IMR-90 (cell line): ENCODE measurements around the gene PPP1R12B. TPM values are rescaled to one million over a fixed set of nuclear protein-coding genes. Genes with fewer than 3 reads are reported as not detected.
A peak's percentile ranks its signal among the peaks of the same experiment; 100 is the strongest.
"Not testable (repeated sequence)": the region's sequence is repeated elsewhere in the genome, so short reads cannot be mapped to it uniquely, and the experiment has no call there.

Experiments
- ATAC-seq: fragments of 200-7000 bp; cut with Tn5 transposase; 2 replicates; pipeline ENCODE4 v1.9.1; 2020; ENCODE audit warnings: low read depth, mild to moderate bottlenecking, moderate library complexity
- BruUV-seq: library from RNA; stranded (reverse); fragments of 400-500 nt; replicated peaks from 2 replicates; lab custom pipeline; 2021; lab: Mats Ljungman, UMichigan
- CTCF ChIA-PET: fragments of 300-600 bp; formaldehyde crosslinking; extraction: SDS; loops from one replicate; lab custom pipeline; 2021; ENCODE audit warnings: antibody characterized with exemption; lab: Yijun Ruan, JAX
- POLR2A ChIA-PET: fragments of 300-600 bp; sonication (Branson Sonifier 250); formaldehyde crosslinking; loops from one replicate; lab custom pipeline; 2022; ENCODE audit warnings: antibody characterized with exemption; ENCODE audit not compliant: unreplicated experiment; lab: Charles Lee
- DNase-seq: peaks from one replicate; pipeline ENCODE4 v3.0.0; 2013
- H2AFZ ChIP-seq: replicated peaks from 2 replicates; pipeline ENCODE3; 2013; ENCODE audit warnings: low read length, mild to moderate bottlenecking; ENCODE audit not compliant: poor library complexity
- H2AK5ac ChIP-seq: 2 replicates; pipeline ENCODE4 v1.6.1; 2013; ENCODE audit warnings: low read depth, low read length, inconsistent platforms
- H2AK9ac ChIP-seq: replicated peaks from 2 replicates; pipeline ENCODE3; 2013; ENCODE audit warnings: mild to moderate bottlenecking, low read depth, low read length, moderate library complexity; ENCODE audit not compliant: poor library complexity
- H2BK120ac ChIP-seq: 2 replicates; pipeline ENCODE4 v1.6.1; 2013; ENCODE audit warnings: low read depth, low read length, inconsistent platforms
- H2BK15ac ChIP-seq: 3 replicates; pipeline ENCODE4 v1.6.1; 2013; ENCODE audit warnings: low read depth, low read length, inconsistent platforms
- H2BK20ac ChIP-seq: 2 replicates; pipeline ENCODE4 v1.6.1; 2013; ENCODE audit warnings: low read depth, mild to moderate bottlenecking, inconsistent platforms, low read length, moderate library complexity
- H2BK5ac ChIP-seq: 2 replicates; pipeline ENCODE4 v1.6.1; 2013; ENCODE audit warnings: mild to moderate bottlenecking, low read depth, low read length, inconsistent platforms; ENCODE audit not compliant: poor library complexity, severe bottlenecking
- H3K14ac ChIP-seq: replicated peaks from 2 replicates; pipeline ENCODE4 v1.6.1; 2013; ENCODE audit warnings: low read depth, low read length, inconsistent platforms
- H3K18ac ChIP-seq: 2 replicates; pipeline ENCODE4 v1.6.1; 2013; ENCODE audit warnings: low read depth, low read length, control low read depth
- H3K23ac ChIP-seq: 2 replicates; pipeline ENCODE4 v1.6.1; 2013; ENCODE audit warnings: low read depth, low read length, inconsistent platforms
- H3K27ac ChIP-seq: 2 replicates; pipeline ENCODE4 v1.5.1; 2013; ENCODE audit warnings: mild to moderate bottlenecking, control low read depth, low read length; ENCODE audit not compliant: insufficient read depth
- H3K27me3 ChIP-seq: 2 replicates; pipeline ENCODE4 v1.6.1; 2013; ENCODE audit warnings: low read length; ENCODE audit not compliant: control insufficient read depth, insufficient read depth
- H3K36me3 ChIP-seq: 2 replicates; pipeline ENCODE4 v1.6.1; 2013; ENCODE audit warnings: low read length, mixed read lengths; ENCODE audit not compliant: control insufficient read depth, insufficient read depth
- H3K4ac ChIP-seq: 2 replicates; pipeline ENCODE4 v1.6.1; 2013; ENCODE audit warnings: low read depth, low read length, inconsistent platforms
- H3K4me1 ChIP-seq: 2 replicates; pipeline ENCODE4 v1.6.1; 2013; ENCODE audit warnings: low read length, mixed read lengths; ENCODE audit not compliant: control insufficient read depth, insufficient read depth
- H3K4me2 ChIP-seq: 2 replicates; pipeline ENCODE4 v1.6.1; 2013; ENCODE audit warnings: low read depth, mild to moderate bottlenecking, control low read depth, low read length, moderate library complexity
- H3K4me3 ChIP-seq: 2 replicates; pipeline ENCODE4 v1.5.1; 2013; ENCODE audit warnings: low read depth, mild to moderate bottlenecking, control low read depth, low read length, moderate library complexity; ENCODE audit not compliant: insufficient read depth
- H3K56ac ChIP-seq: 2 replicates; pipeline ENCODE4 v1.6.1; 2013; ENCODE audit warnings: low read length, inconsistent platforms; ENCODE audit not compliant: insufficient read depth; ENCODE audit errors: extremely low read depth
- H3K79me1 ChIP-seq, 2 experiments: 2 replicates each; pipeline ENCODE4 v1.6.1; 2013; ENCODE audit warnings: low read length in 2 of 2, inconsistent platforms in 1 of 2, low read depth in 1 of 2
- H3K9ac ChIP-seq: 2 replicates; pipeline ENCODE4 v1.6.1; 2013; ENCODE audit warnings: low read depth, low read length, control low read depth
- H3K9me1 ChIP-seq: 2 replicates; pipeline ENCODE4 v1.6.1; 2013; ENCODE audit warnings: low read length, inconsistent platforms; ENCODE audit not compliant: insufficient read depth
- H3K9me3 ChIP-seq: 2 replicates; pipeline ENCODE4 v1.6.1; 2013; ENCODE audit warnings: low read length; ENCODE audit not compliant: control insufficient read depth, insufficient read depth
- H4K20me1 ChIP-seq: 2 replicates; pipeline ENCODE4 v1.6.1; 2013; ENCODE audit warnings: low read length, inconsistent platforms; ENCODE audit not compliant: insufficient read depth
- H4K5ac ChIP-seq: 2 replicates; pipeline ENCODE4 v1.6.1; 2013; ENCODE audit warnings: mild to moderate bottlenecking, low read depth, low read length, control low read depth
- H4K8ac ChIP-seq, 2 experiments: 2 replicates each; pipeline ENCODE4 v1.6.1; 2013; ENCODE audit warnings: low read depth in 2 of 2, low read length in 2 of 2, control low read depth in 1 of 2, inconsistent platforms in 1 of 2
- H4K91ac ChIP-seq: 2 replicates; pipeline ENCODE4 v1.6.1; 2013; ENCODE audit warnings: low read depth, low read length, inconsistent platforms; ENCODE audit not compliant: insufficient read depth
- MXI1 ChIP-seq: IDR thresholded peaks from 2 replicates; pipeline ENCODE4 v1.6.1; 2012; ENCODE audit warnings: low read depth, mild to moderate bottlenecking, low read length, moderate library complexity, borderline replicate concordance
- WGBS, 2 experiments: methylation state at CpG; one replicate each; pipeline versions ENCODE4 v1.1.5 to v1.1.7; 2013; ENCODE audit warnings: missing lambda C conversion rate in 2 of 2; ENCODE audit not compliant: insufficient read length in 1 of 2; ENCODE audit errors: extremely low coverage in 2 of 2; 5-methylcytosine and 5-hydroxymethylcytosine counted together
- dilution Hi-C: fragments of 300-500 bp; cut with HindIII; formaldehyde crosslinking; loops from one replicate; pipeline ENCODE4 v1.14.3; 2018; ENCODE audit warnings: low sequenced_read_pairs; ENCODE audit not compliant: unreplicated experiment
- in situ Hi-C: fragments of 300-500 bp; cut with MboI; formaldehyde crosslinking; loops from 3 replicates; pipeline ENCODE4 v1.14.3; 2019; ENCODE audit warnings: low sequenced_read_pairs, inconsistent platforms, mixed read lengths
- intact Hi-C: fragments of 100-400 bp; cut with micrococcal nuclease; formaldehyde crosslinking; loops from 2 replicates; pipeline ENCODE4 v1.10.0; 2022
- polyA plus RNA-seq, 3 experiments: library from polyadenylated mRNA; depleted of rRNA; stranded (reverse); fragments of >200 nt; gene quantifications; 2 replicates each; pipeline ENCODE4 v1.2.3, GENCODE V29; 2012; ENCODE audit warnings: low replicate concordance in 1 of 3
- total RNA-seq: library from RNA; depleted of rRNA; stranded (reverse); fragments of >200 nt; gene quantifications from 2 replicates; pipeline ENCODE4 v1.2.3, GENCODE V29; 2012

Gene PPP1R12B
- total and polyA plus RNA-seq, 2 of the 4 experiments (the other 2 are of a cell fraction): 8.5 to 12.0 TPM

DNA sequence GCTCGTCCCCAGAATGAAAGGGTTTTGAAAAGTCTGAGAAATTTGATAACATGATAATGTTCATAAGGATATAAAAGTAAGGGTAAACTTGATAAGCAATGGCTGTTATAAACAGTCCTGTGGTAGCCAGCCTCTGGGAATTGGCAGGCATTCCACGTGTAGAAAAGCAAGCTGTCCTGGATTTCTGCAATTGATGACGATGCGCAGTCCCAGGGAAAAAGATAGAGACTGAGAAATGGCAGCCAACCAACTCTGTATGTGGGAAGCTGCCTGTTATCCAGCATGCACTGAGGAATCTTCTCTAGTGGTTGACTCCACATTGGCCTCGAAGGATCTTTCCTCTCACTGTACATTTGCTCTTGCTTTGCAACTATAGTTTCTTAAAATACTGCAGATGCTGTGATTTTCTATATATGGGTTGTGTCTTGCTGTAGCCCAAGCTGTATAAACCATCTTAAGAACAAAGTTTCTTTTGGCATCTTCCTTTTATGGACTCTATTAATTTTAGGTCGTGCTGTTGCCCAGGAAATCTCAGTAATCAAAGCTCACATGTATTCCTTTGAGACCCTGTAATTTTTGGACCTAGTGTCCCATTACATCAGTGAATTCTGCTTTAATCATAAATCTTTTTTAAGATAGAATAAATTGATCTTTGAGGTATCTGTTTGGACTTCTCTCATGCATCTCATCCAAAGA, 157.5 kb downstream of the PPP1R12B start:
- H2AK9ac ChIP-seq, H3K4me1 ChIP-seq, H2AFZ ChIP-seq, H3K9me3 ChIP-seq, BruUV-seq, dilution Hi-C loops, H4K20me1 ChIP-seq, H3K4me2 ChIP-seq, in situ Hi-C loops, H3K9ac ChIP-seq, H3K36me3 ChIP-seq, H3K4me3 ChIP-seq, H3K79me1 ChIP-seq, H3K9me1 ChIP-seq, H3K27me3 ChIP-seq: not testable (repeated sequence)
- H4K8ac ChIP-seq: peak overlapping the region; percentile 61 to 96
- ChIA-PET CTCF (interaction anchor here (0.7 to 1.4 kb wide), 3 partner anchors 65 to 214 kb away, joined by 4 read pairs; no protein-coding TSS in a partner anchor), POLR2A (interaction anchor here (0.7 kb wide), 2 partner anchors 83 to 302 kb away, joined by 3 to 5 read pairs; no protein-coding TSS in a partner anchor)
- peak overlapping the region; percentile 88 for H2BK20ac ChIP-seq
- H2BK5ac ChIP-seq: peak overlapping the region; percentile 68
- H3K14ac ChIP-seq: peak overlapping the region; percentile 58
- peak overlapping the region; percentile 75 for H4K91ac ChIP-seq
- peak overlapping the region; percentile 74 for H3K4ac ChIP-seq
- peak overlapping the region; percentile 24 for H2BK15ac ChIP-seq
- H3K18ac ChIP-seq: peak overlapping the region; percentile 62
- intact Hi-C loops: loop anchor here (1.0 to 5.0 kb wide), 2 partner anchors 81 to 94 kb away; no protein-coding TSS in a partner anchor
- WGBS, 2 experiments: no CpG with 5 or more reads among the region's 6 CpGs
- H4K5ac ChIP-seq: peak overlapping the region; percentile 11
- H2AK5ac ChIP-seq: peak overlapping the region; percentile 26
- peak; percentile 83 for DNase-seq
- peak overlapping the region; percentile 72 for H3K56ac ChIP-seq
- peak; percentile 61 for ATAC-seq
- H3K27ac ChIP-seq: peak overlapping the region; percentile 87
- 0 out of 2 replicates have a peak, but pooled peaks have one; percentile 18 for TF ChIP-seq MXI1
- peak overlapping the region; percentile 71 for H2BK120ac ChIP-seq
- peak overlapping the region; percentile 2 for H3K23ac ChIP-seq

DNA sequence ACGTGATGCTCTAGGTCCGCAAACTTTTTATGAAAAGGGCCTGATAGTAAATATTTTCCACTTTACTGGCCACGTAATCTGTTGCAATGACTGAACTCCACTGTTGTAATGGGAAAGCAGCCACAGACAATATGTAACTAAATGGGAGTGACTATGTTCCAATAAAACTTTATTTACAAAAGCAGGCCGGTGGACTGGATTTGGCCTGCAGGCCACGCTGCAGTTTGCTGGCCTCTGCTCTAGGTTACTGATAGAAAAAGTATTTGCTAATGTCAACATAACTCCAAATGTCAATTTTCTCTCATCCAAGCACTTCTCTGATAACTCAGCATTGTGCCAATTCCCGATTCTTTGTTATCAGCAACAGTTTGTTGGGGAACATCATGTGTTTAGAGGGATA, 160.4 kb downstream of the PPP1R12B start:
- H3K18ac ChIP-seq, in situ Hi-C loops: not testable (repeated sequence)

More for the DNA sequence above, 160.4 kb downstream of the PPP1R12B start:
- intact Hi-C loops: loop anchor here (5.0 kb wide), 1 partner anchor 78 kb away; no protein-coding TSS in a partner anchor
- POLR2A ChIA-PET, ATAC-seq, DNase-seq, H3K36me3 ChIP-seq, H2AK5ac ChIP-seq, H2AFZ ChIP-seq, H3K4me3 ChIP-seq, BruUV-seq, H3K9me1 ChIP-seq, H3K9me3 ChIP-seq, dilution Hi-C loops, H2BK120ac ChIP-seq, H3K4me1 ChIP-seq, H3K56ac ChIP-seq, H3K79me1 ChIP-seq, H2BK5ac ChIP-seq, H3K27ac ChIP-seq, H3K4me2 ChIP-seq, CTCF ChIA-PET, H3K27me3 ChIP-seq, H3K9ac ChIP-seq, H4K91ac ChIP-seq, H4K5ac ChIP-seq, H2AK9ac ChIP-seq, H4K20me1 ChIP-seq: not testable (repeated sequence)
- H2BK15ac ChIP-seq: peak overlapping the region; percentile 75; the same call in 1 of the 3 replicates
- H4K8ac ChIP-seq: peak overlapping the region in 1 of 2 experiments; percentile 15; a peak in 2 of 4 replicates
- H3K23ac ChIP-seq: 0 out of 2 replicates have a peak overlapping the region, but pooled peaks have one; percentile 2
- H2BK20ac ChIP-seq: 0 out of 2 replicates have a peak overlapping the region, but pooled peaks have one; percentile 57
- peak overlapping the region; percentile 6; the same call in 1 of the 2 replicates for H3K14ac ChIP-seq
- WGBS, 2 experiments: no CpG with 5 or more reads among the region's 6 CpGs
- H3K4ac ChIP-seq: 0 out of 2 replicates have a peak overlapping the region, but pooled peaks have one; percentile 7
